Neural progenitor cell (in vitro differentiated cells): ENCODE measurements around the gene TRAK1.

Experiments used
- EZH2 ChIP-seq: fragments of 200-600 bp; sonication (generic); IDR thresholded peaks from 2 replicates; pipeline ENCODE4 v1.6.1; 2017; ENCODE audit warnings: antibody characterized with exemption, mild to moderate bottlenecking, moderate library complexity
- EZH2phosphoT487 ChIP-seq: fragments of 200-600 bp; sonication (generic); IDR thresholded peaks from 2 replicates; pipeline ENCODE4 v1.6.1; 2017; ENCODE audit warnings: antibody characterized with exemption
- TF ChIP-seq, protein P1 (sequence below): fragments of 200-600 bp; sonication (generic); IDR thresholded peaks from 2 replicates; pipeline ENCODE4 v1.5.1; 2017; ENCODE audit warnings: antibody characterized with exemption, mild to moderate bottlenecking

DNA sequence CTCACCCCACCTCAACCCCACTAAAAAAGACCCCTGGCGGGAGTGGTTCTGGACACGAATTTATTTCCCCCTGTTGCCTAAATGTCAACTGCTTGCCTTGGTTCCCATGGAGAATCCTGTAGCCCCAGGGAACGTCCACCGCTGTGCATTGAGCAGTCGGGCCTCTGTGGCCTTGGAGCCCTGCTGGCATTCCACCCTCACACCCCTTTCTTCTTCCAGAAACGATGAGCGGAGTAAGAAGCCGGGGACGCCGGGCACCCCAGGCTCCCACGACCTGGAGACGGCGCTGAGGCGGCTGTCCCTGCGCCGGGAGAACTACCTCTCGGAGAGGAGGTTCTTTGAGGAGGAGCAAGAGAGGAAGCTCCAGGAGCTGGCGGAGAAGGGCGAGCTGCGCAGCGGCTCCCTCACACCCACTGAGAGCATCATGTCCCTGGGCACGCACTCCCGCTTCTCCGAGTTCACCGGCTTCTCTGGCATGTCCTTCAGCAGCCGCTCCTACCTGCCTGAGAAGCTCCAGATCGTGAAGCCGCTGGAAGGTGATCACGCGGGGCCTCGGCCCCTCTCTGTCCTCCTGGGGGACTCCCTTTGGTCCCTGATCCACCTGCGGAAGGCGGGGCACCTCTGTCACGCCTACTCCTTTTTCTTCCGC, 111.2 kb downstream of the TRAK1 start:
- TF ChIP-seq, protein P1, sequence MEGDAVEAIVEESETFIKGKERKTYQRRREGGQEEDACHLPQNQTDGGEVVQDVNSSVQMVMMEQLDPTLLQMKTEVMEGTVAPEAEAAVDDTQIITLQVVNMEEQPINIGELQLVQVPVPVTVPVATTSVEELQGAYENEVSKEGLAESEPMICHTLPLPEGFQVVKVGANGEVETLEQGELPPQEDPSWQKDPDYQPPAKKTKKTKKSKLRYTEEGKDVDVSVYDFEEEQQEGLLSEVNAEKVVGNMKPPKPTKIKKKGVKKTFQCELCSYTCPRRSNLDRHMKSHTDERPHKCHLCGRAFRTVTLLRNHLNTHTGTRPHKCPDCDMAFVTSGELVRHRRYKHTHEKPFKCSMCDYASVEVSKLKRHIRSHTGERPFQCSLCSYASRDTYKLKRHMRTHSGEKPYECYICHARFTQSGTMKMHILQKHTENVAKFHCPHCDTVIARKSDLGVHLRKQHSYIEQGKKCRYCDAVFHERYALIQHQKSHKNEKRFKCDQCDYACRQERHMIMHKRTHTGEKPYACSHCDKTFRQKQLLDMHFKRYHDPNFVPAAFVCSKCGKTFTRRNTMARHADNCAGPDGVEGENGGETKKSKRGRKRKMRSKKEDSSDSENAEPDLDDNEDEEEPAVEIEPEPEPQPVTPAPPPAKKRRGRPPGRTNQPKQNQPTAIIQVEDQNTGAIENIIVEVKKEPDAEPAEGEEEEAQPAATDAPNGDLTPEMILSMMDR = no peak
- TF ChIP-seq EZH2phosphoT487 (no peak), EZH2 (no peak)
